Measurements from ENCODE around the gene FRMD4B. TPM values are rescaled to one million over a fixed set of nuclear protein-coding genes. Genes with fewer than 3 reads are reported as not detected.

FRMD4B gene
- total RNA-seq, 2 donors from 2014 or later: 2.1 to 2.2 TPM

GRCh38 chr3:69385123-69385722 is 665 bp downstream of the FRMD4B start:
- Mint-ChIP-seq H3K27me3 (ENCODE audit: insufficient read depth) (peaks cover 53% of the 10 kb centered on the region), H3K4me1 (peaks cover 6% of the 10 kb centered on the region), H3K27ac (no peak overlapping the region), H3K36me3 (ENCODE audit: low read depth) (no peaks in the 10 kb centered on the region), H3K4me3 (peak overlapping the region; percentile 54), H3K9me3 (no peaks in the 10 kb centered on the region)
- Histone ChIP-seq H3K4me3 (ENCODE audit: low read length) (peak overlapping the region; percentile 77), H3K9ac (ENCODE audit: extremely low read depth, low read length, poor library complexity, severe bottlenecking) (no peak overlapping the region), H3K27me3 (ENCODE audit: control insufficient read depth, insufficient read depth, low read length, poor library complexity, severe bottlenecking) (peaks cover 54% of the 10 kb centered on the region), H3K4me1 (ENCODE audit: control insufficient read depth, insufficient read depth, low read length) (peaks cover 3% of the 10 kb centered on the region), H3K9me3 (ENCODE audit: control insufficient read depth, low read length) (no peaks in the 10 kb centered on the region), H3K36me3 (ENCODE audit: control insufficient read depth, insufficient read depth, low read length) (no peaks in the 10 kb centered on the region), H3K27ac (ENCODE audit: low read depth, low read length) (no peak overlapping the region)
- TF ChIP-seq CTCF (conservative IDR thresholded peaks at IDR 0.05): no peak
- no peak for DNase-seq
- 13 to 17% methylated on average over 5 to 11 of the region's 11 CpGs for WGBS, 2 experiments (ENCODE audit: insufficient coverage in 1 of 2, insufficient read length in 1 of 2)

- Mint-ChIP-seq H3K4me1 (peaks cover 6% of the 10 kb centered on the region), H3K27me3 (ENCODE audit: insufficient read depth) (peaks cover 50% of the 10 kb centered on the region), H3K27ac (no peak overlapping the region), H3K9me3 (no peaks in the 10 kb centered on the region), H3K4me3 (no peak overlapping the region), H3K36me3 (ENCODE audit: low read depth) (no peaks in the 10 kb centered on the region)
- WGBS, 2 experiments (ENCODE audit: insufficient coverage in 1 of 2, insufficient read length in 1 of 2): 95% methylated on average over 1 of the region's 1 CpG; no CpG with 5 or more reads in 1 of the 2 experiments
- TF ChIP-seq CTCF (conservative IDR thresholded peaks at IDR 0.05): no peak
- Histone ChIP-seq H3K4me3 (ENCODE audit: low read length) (no peak overlapping the region), H3K27me3 (ENCODE audit: control insufficient read depth, insufficient read depth, low read length, poor library complexity, severe bottlenecking) (peaks cover 54% of the 10 kb centered on the region), H3K36me3 (ENCODE audit: control insufficient read depth, insufficient read depth, low read length) (no peaks in the 10 kb centered on the region), H3K9me3 (ENCODE audit: control insufficient read depth, low read length) (no peaks in the 10 kb centered on the region), H3K9ac (ENCODE audit: extremely low read depth, low read length, poor library complexity, severe bottlenecking) (no peak overlapping the region), H3K27ac (ENCODE audit: low read depth, low read length) (no peak overlapping the region), H3K4me1 (ENCODE audit: control insufficient read depth, insufficient read depth, low read length) (peaks cover 3% of the 10 kb centered on the region)
- DNase-seq: no peak
Observed at GRCh38 chr3:69384326-69384725, 1.6 kb downstream of the FRMD4B start.

GRCh38 chr3:69379661-69380060 is 6.2 kb downstream of the FRMD4B start:
- Mint-ChIP-seq H3K4me1 (no peaks in the 10 kb centered on the region), H3K27ac (no peak overlapping the region), H3K27me3 (ENCODE audit: insufficient read depth) (peaks cover 11% of the 10 kb centered on the region), H3K4me3 (no peak overlapping the region), H3K36me3 (ENCODE audit: low read depth) (no peaks in the 10 kb centered on the region), H3K9me3 (no peaks in the 10 kb centered on the region)
- no peak for DNase-seq
- no peaks in the 10 kb centered on the region for H3K36me3 ChIP-seq (ENCODE audit: control insufficient read depth, insufficient read depth, low read length)
- TF ChIP-seq CTCF (conservative IDR thresholded peaks at IDR 0.05): no peak
- no peak overlapping the region for H3K9ac ChIP-seq (ENCODE audit: extremely low read depth, low read length, poor library complexity, severe bottlenecking)
- H3K27me3 ChIP-seq (ENCODE audit: control insufficient read depth, insufficient read depth, low read length, poor library complexity, severe bottlenecking): peaks cover 13% of the 10 kb centered on the region
- H3K4me1 ChIP-seq (ENCODE audit: control insufficient read depth, insufficient read depth, low read length): no peaks in the 10 kb centered on the region
- 80 to 93% methylated on average over 1 to 3 of the region's 3 CpGs for WGBS, 2 experiments (ENCODE audit: insufficient coverage in 1 of 2, insufficient read length in 1 of 2)
- H3K27ac ChIP-seq (ENCODE audit: low read depth, low read length): no peak overlapping the region
- H3K9me3 ChIP-seq (ENCODE audit: control insufficient read depth, low read length): no peaks in the 10 kb centered on the region
- no peak overlapping the region for H3K4me3 ChIP-seq (ENCODE audit: low read length)

Measured in endodermal cell (in vitro differentiated cells).